ENCODE data around the gene ACTR5.
"Not testable (repeated sequence)": the region's sequence is repeated elsewhere in the genome, so short reads cannot be mapped to it uniquely, and the experiment has no call there.

ACTR5 gene

DNA sequence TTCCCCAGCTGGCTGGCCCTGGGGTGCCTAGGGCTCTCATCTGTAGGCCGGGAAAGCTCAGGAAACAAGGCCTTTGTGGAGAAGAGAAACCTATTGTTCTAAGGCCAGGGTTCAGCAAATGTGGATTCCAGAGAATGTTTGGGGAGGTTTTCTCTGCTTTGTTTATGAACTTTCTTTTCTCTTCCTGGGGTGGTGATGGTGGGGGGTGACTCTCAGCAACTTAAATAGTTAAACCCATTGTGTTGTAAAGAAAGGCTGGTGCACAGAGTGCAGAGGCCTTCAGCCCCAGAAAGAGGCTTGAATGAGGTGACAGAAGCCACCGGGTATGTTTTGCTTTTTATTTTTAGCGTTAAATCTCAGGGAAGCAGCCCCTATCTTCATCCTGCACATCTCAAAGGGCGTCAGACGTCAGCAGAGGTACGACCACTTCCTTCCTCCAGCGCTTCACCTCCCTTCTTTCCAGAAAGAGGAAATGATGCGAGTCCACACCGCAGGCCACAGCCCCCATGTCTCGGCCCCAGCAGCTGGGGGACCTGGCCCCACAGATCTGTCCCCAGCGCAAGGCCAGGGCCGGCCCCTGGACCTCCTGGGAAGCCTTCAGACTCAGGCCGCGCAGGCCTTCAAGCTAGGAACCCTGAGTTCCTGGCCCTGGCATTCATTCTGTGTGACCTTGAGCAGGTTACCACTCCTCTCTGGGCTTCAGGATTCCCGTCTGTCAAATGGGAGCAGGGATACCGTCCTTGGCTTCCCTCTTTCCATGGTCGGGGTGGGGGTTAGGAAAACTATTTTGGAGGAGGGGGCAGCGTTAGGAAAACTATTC, 56.6 kb downstream of the ACTR5 start:
- DNase-seq (ENCODE audit: low spot score), result no peak

DNA sequence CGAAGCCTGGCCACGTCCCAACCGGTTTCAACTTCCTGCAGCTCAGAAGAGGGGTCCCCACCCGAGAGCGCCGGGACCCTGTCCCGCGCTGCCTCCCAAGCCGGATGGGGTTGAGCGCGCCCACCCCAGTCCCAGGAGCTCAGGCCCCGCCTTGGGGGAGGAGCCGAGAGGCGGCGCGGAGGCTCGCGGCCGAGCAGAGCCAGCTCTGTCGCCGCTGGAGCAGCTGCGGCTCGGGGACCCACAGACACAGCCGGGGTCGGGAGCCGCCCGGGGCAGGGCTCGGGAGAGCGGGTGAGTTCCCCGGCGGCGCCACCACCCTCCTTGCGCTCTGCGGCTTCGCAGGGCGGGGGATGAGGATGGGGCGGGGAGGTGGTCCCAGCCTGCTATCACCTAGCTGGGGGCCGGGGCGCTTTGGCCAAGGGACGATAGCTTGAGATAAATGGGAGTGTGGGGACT, 57.3 kb downstream of the ACTR5 start, which contains the start of gene PPP1R16B:
TSS of gene PPP1R16B (plus strand) at position 196 of the 456 bp plus-strand sequence. CDS start 30,229 bp downstream, outside the sequence.
- DNase-seq (ENCODE audit: low spot score), result peak; percentile 78

DNA sequence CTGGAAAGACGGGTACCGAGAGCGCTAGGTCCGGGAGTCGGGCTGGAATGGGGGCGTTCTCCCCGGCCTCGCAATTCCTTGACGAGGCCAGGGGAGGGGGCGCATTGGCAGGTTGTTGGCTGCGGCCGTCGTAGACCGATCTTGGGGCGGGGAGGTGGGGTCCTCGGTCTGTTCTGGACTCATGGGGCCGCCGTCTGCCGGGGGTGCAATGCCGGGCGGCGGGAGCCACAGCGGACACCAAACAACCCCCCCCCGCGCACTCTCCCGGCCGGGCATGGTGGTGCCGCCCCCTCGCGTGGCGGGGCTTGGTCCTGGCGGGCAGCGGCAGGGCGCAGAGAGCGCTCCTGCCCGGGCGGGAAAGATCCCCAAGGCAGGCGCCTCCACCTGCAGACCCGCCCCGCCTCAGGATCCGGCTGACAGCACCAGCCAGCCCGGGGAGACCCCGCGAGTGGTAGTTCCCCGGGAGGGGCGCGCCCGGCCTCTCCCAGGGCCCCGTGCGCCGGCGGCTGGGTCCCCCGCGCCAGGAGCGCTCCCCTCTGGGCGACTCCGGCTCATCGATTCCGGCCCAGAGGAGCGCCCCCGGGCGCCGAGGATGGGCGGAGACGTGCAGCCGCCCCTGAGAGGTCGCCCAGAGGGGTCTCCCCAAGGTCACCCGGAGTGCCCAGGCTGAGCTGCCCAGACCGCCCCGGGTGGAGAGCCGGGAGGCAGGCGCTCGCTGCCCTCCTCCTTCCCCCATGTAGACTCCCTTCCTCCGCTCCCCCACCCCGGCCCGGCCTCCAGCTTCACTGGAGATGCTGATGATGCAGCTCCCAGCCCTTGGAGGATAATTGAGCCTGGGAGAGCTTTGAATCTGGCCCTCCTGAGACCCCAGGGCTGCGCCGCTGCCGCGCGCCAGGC, 57.9 kb downstream of the ACTR5 start:
- DNase-seq (ENCODE audit: low spot score), result peak; percentile 51

DNA sequence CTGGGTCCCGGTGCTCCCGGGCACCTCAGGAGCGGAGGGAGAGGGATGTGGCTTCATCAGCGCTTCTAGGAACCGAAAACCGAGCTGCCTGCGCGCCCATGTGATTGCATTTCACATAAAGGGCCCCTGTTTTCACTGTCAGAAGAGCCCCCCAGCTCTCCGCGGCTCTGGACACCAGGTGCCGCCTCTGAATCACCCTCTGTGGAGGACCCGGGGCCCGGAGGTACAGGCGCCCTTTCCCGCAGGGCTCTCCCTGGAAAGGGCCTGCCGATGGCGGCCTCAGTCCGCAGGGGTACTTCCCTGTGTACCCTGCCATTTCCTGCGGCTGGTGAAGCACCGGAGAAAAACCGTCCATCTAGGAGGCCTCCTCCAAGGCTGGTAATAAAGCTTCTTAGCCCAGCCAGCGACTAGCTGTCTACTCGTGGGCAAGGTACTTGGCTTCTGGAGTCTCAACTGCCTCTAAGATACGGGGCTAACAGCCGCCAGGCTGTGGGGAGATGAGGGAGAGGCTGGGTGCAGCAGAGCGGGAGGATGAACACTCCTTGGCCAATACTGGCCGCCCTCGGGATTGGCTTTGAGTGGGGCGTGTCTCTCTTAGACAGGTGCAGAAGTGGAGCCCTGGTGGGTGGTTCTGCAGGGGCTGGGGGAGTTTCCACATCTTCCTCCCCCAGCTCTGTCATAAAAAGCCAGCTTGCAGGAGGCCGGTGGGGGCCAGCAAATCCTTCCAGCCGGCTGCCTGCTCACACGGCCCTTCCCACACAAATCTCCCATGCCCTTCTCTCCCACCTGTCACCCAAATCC, 58.8 kb downstream of the ACTR5 start:
- peak; percentile 56 for DNase-seq (ENCODE audit: low spot score)

DNA sequence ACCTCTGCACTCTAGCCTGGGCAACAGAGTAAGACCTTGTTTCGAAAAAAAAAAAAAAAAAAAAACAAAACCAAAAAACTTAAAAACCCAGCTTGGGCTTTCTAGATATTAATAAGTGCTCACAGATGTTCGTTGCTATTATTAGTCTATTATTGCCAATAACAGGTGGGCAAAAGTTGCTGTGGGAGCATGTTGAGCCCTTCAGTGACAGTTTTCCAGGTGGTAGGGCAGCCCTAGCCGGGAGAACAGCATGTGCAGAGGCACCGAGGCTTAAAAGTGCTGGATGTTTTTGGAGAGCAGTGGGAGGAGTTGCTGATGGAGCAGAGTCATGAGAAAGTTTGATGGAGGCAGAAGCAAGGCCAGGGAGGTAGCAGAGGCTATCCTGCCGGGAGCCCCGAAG, 61.7 kb downstream of the ACTR5 start:
- DNase-seq (ENCODE audit: low spot score), result no peak

DNA sequence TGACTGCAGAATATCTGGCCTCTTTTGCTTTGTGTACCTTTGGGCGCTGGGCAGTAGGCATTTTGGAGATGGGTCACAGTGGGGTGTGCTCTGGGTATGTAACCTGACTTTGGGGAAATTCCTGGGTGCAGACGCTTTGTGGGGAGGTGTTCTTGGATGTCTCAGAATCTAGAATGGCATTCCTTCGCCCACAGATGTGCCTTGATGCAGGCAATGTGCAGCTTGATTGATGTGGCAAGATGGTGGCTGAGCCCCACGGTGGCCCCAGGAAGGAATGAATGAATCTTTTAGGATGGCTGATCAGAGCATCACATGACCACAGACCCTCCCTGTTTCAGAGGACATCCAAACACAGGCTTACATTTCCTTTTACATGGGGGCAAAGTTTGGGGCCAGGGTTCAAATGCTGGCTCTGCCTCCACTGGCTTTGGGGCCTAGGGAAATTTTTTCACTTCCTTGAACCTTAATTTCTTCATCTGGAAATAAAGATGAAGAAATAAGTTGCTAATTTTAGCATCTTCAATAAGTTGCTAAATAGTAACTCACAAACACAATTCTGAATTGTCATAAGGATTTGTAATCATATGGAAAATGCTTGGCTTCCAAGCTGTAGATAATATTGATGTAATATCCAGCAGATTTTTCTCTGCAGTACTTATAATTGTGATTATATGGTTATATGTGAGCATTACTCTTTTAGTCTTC, 62.8 kb downstream of the ACTR5 start:
- no peak for DNase-seq (ENCODE audit: low spot score)

DNA sequence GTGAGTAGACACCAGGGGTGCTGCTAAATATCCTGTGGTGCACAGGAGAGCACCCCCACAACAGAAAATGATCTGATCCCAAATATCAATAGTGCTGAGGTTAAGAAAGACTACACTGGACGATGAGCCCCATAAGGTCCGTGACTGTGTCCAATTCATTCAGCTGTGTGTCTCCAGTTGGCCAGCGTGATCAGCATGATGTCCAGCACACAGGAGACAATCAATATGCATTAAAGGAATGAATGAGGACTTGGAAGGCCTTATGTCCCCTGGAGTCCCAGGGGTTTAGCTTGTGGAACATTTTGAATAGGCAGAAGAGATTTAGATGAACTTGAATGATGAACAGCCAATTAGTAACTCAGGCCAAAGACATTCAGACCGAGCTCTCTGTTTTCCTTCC, 63.5 kb downstream of the ACTR5 start:
- DNase-seq (ENCODE audit: low spot score), result no peak

DNA sequence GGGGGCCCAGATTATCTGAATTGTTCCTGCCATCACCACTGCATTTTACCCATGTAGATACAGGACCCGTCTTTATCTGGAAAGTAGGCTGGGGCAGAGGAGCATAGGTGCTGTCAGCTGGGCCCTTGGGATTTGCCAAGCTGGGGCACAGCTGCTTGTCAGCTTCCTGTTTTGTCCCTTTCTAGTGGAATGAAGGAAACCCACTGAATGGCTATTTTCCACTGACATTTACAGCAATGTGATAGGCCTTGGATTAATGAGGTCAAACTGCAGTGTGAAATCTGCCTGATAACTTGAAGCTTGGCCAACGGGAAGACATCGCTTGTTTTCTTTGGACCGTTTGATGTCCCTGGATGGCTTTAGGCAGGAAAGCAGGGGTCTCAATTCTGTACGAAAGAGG, 63.9 kb downstream of the ACTR5 start:
- DNase-seq (ENCODE audit: low spot score), result no peak

DNA sequence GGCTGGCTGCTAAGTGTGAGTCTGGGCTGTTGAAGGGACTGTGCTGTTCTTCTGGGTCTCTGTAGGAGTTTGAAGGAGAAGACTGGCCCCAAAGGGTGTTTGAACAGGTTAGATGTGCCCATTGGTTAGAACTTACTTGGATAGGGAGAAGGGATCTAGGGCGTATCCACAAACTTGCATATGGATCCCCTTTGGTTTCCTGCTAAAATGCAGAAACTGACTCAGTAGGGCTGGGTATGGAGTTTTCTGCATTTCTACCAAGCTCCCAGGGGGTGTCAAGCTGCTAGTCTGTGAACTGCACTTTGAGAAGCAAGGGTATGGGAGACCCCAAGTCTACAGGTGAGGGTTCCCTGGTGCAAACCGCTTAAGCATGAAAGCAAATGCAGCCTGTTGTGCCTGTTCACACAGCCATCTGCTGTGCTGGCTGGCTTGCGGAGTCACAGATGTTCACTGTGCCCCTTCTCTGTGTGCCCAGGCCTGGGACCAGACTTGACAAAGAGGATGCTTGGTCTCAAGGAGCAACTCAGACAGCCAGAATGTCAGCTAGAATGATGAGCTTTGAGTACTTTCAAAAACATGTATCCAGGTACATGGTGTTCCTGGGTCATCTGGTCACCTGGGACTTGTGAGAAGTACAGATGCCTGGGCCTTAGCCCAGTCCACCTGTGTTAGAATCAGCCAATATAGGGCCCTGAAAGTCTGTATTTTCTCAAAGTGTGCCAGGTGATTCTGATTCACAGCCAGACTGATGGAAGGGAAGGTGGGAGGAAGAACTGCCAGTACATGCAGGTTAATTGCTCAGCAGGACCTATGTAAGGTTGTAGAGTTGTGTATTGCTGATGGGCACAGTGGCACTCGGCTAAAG, 64.7 kb downstream of the ACTR5 start:
- no peak for DNase-seq (ENCODE audit: low spot score)

DNA sequence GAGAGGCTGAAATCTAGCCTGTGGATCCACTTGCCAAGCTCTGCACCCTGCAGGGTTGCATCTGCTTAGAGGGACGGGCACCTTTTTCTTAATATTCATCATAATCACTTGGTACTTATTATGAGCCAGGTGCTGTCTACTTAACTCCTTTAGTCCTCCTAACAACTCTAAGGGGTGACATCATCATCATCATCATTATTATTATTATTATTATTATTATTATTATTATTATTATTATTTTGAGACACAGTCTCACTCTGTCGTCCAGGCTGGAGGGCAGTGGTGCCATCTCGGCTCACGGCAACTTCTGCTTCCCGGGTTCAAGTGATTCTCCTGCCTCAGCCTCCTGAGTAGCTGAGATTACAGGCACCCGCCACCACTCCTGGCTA, 65.3 kb downstream of the ACTR5 start:
- DNase-seq (ENCODE audit: low spot score), result not testable (repeated sequence)

DNA sequence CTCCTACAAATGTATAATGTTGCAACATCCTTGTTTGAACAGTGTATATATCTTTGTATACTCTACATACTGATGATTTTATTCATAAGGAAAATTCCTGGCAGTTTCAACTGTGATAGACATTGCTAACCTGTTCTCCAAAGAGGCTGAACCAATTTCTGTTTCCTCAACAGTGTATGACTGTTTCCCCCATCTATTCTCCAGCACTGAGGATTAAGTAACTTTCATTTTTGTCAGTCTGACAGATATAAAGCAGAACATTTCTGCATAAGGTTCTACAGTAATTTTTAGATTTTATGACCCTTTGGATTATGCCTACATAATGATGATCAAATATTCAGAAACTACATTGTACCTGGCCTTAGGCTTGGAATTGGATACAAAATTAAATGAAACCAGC, 67.2 kb downstream of the ACTR5 start:
- no peak for DNase-seq (ENCODE audit: low spot score)

DNA sequence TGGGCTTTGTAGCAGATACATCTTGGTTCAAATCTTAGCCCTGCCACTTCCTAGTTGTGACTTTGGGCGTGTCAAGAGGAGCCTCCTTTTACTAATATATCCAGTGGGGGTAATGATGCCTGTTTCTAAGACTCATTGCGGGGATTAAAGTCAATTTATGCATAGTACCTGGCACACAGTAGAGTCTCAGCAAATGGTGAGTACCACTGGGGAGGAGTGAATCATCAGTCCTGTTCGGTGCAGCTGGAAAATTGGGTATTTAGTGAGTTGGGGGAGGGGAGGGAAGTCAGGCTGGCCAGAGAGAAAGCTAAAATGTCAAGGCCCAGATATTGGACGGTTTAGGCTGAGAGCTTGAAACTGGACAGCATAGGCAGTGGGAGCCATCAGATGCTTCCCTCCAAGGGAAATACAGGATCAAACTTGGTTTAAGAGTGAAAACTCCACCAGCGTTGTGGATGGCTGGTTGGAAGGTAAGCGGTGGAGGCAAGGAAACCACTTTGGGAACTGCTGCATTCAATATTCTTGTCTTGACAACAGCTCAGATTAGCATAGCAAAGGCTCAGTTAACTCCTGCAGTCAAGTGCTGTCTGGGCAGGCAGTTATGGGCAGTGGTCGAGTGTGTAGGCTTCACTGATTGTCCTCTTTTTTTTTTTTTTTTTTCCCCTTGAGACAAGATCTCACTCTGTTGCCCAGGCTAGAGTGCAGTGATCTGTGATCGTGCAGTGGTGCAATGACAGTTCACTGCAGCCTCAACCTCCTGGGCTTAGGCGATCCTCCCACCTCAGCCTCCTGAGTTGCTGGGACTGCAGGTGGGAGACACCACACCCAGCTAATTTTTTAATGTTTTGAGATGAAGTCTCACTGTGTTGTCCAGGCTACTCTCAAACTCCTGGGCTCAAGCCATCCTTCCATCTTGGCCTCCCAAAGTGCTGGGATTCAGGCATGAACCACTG, 70.1 kb downstream of the ACTR5 start:
- no peak for DNase-seq (ENCODE audit: low spot score)

Small RNA genes lying within 50 kb of the gene (small RNA-seq; reads per million reads assigned to genes)
- 0 reads per million in 2 experiments for gene RF00017
